B cell (primary cell): ENCODE measurements around the gene SUN3. TPM values are rescaled to one million over a fixed set of nuclear protein-coding genes. Genes with fewer than 3 reads are reported as not detected.

Source experiments
- ATAC-seq: fragments of 200-7000 bp; cut with Tn5 transposase; one replicate; pipeline ENCODE4 v1.10.0; 2021; ENCODE audit warnings: low read depth, mild to moderate bottlenecking, moderate number of reproducible peaks, moderate library complexity
- CTCF ChIA-PET: fragments of 350-600 bp; sonication (Branson Sonifier 250); formaldehyde crosslinking; loops from one replicate; lab custom pipeline; 2021; ENCODE audit warnings: antibody characterized with exemption, inconsistent platforms; lab: Charles Lee
- POLR2A ChIA-PET: fragments of 350-600 bp; sonication (Branson Sonifier 250); formaldehyde crosslinking; loops from one replicate; lab custom pipeline; 2021; ENCODE audit warnings: antibody characterized with exemption; lab: Charles Lee
- DNase-seq: peaks from one replicate; pipeline ENCODE4 v3.0.0; 2013
- H2AFZ ChIP-seq: 2 replicates; pipeline ENCODE4 v1.6.1; 2012; ENCODE audit warnings: mild to moderate bottlenecking, low read depth, low read length; ENCODE audit not compliant: insufficient read depth, poor library complexity, severe bottlenecking
- H3K27ac ChIP-seq, 2 donors: 1 replicate in 1 of 2; 2 replicates in 1 of 2; pipeline ENCODE4 v1.5.1; 2012 to 2013; ENCODE audit warnings: low read length in 2 of 2, mild to moderate bottlenecking in 2 of 2, moderate library complexity in 1 of 2
- H3K27me3 ChIP-seq, 4 experiments: fragments of 200-600 bp in 1 of 4; sonication (generic) in 1 of 4; replicated peaks in 1 of 4; 1 replicate in 2 of 4; 2 replicates in 2 of 4; pipeline versions ENCODE4 v1.6.1 to v1.7.0; 2013 to 2016; ENCODE audit warnings: low read length in 3 of 4, mild to moderate bottlenecking in 2 of 4, mixed read lengths in 1 of 4, moderate library complexity in 1 of 4; ENCODE audit not compliant: insufficient read depth in 4 of 4, control insufficient read depth in 3 of 4; ENCODE audit errors: control extremely low read depth in 1 of 4
- H3K36me3 ChIP-seq, 2 experiments: replicated peaks in 1 of 2; 1 replicate in 1 of 2; 2 replicates in 1 of 2; pipeline versions ENCODE4 v1.6.1 to v1.7.1; 2013; ENCODE audit warnings: low read length in 1 of 2; ENCODE audit not compliant: insufficient read depth in 2 of 2, control insufficient read depth in 1 of 2; ENCODE audit errors: control extremely low read depth in 1 of 2, extremely low read depth in 1 of 2
- H3K4me1 ChIP-seq, 2 donors: fragments of 200-600 bp in 1 of 2; sonication (generic) in 1 of 2; 1 replicate in 1 of 2; 2 replicates in 1 of 2; pipeline versions ENCODE4 v1.5.1 to v1.6.1; 2013 to 2017; ENCODE audit warnings: low read length in 2 of 2; ENCODE audit not compliant: control insufficient read depth in 2 of 2, insufficient read depth in 2 of 2
- H3K4me2 ChIP-seq: replicated peaks from 2 replicates; pipeline ENCODE3; 2012; ENCODE audit warnings: mild to moderate bottlenecking, low read depth, low read length; ENCODE audit not compliant: poor library complexity, severe bottlenecking
- H3K4me3 ChIP-seq, 5 experiments: fragments of 200-600 bp in 1 of 5; sonication (generic) in 1 of 5; 1 replicate in 3 of 5; 2 replicates in 2 of 5; pipeline versions ENCODE4 v1.5.1 to v1.7.0; 2011 to 2016; ENCODE audit warnings: low read length in 4 of 5, mild to moderate bottlenecking in 4 of 5, low read depth in 2 of 5, control low read depth in 1 of 5, moderate library complexity in 1 of 5; ENCODE audit not compliant: insufficient read depth in 1 of 5; ENCODE audit errors: control extremely low read depth in 1 of 5, extremely low read depth in 1 of 5
- H3K79me2 ChIP-seq: fragments of 200-600 bp; sonication (generic); one replicate; pipeline ENCODE4 v1.6.0; 2016; ENCODE audit warnings: low read length; ENCODE audit not compliant: control insufficient read depth, insufficient read depth
- H3K9ac ChIP-seq: fragments of 200-600 bp; sonication (generic); 2 replicates; pipeline ENCODE4 v1.6.1; 2017; ENCODE audit warnings: mild to moderate bottlenecking, low read length, moderate library complexity
- H3K9me3 ChIP-seq, 3 donors: one replicate each; pipeline versions ENCODE4 v1.6.1 to v1.7.1; 2013; ENCODE audit warnings: low read length in 2 of 3; ENCODE audit not compliant: control insufficient read depth in 2 of 3, insufficient read depth in 1 of 3; ENCODE audit errors: control extremely low read depth in 1 of 3
- H4K20me1 ChIP-seq: 2 replicates; pipeline ENCODE4 v1.6.0; 2012; ENCODE audit warnings: mild to moderate bottlenecking, low read length; ENCODE audit not compliant: insufficient read depth, control insufficient read depth, poor library complexity, severe bottlenecking
- H3K27ac Mint-ChIP-seq: one replicate; pipeline ENCODE4 v1.8.0; 2021; ENCODE audit warnings: mixed read lengths
- H3K27me3 Mint-ChIP-seq: one replicate; pipeline ENCODE4 v1.8.0; 2021; ENCODE audit warnings: mixed read lengths
- H3K4me1 Mint-ChIP-seq: one replicate; pipeline ENCODE4 v1.8.0; 2021; ENCODE audit warnings: mixed read lengths
- H3K4me3 Mint-ChIP-seq: one replicate; pipeline ENCODE4 v1.8.0; 2021; ENCODE audit warnings: mixed read lengths
- H3K9me3 Mint-ChIP-seq: one replicate; pipeline ENCODE4 v1.8.0; 2022; ENCODE audit warnings: mixed read lengths; ENCODE audit not compliant: insufficient read depth
- EZH2 ChIP-seq: IDR thresholded peaks from 2 replicates; pipeline ENCODE4 v1.6.1; 2012; ENCODE audit warnings: borderline replicate concordance, low read depth, mild to moderate bottlenecking, moderate library complexity, low read length; ENCODE audit not compliant: insufficient read depth, poor library complexity, severe bottlenecking
- WGBS: methylation state at CpG from one replicate; pipeline ENCODE4 v1.1.5; 2013; ENCODE audit warnings: missing lambda C conversion rate; ENCODE audit not compliant: insufficient coverage; 5-methylcytosine and 5-hydroxymethylcytosine counted together
- intact Hi-C: fragments of 100-400 bp; cut with micrococcal nuclease; formaldehyde crosslinking; loops from one replicate; pipeline ENCODE4 v1.10.0; 2022
- polyA plus RNA-seq: library from polyadenylated mRNA; depleted of rRNA; stranded (reverse); fragments of >200 nt; gene quantifications from 2 replicates; pipeline ENCODE4 v1.2.3, GENCODE V29; 2012
- total RNA-seq, 2 donors: library from RNA; stranded (reverse); fragments of 120-200 nt in 1 of 2; gene quantifications; 1 replicate in 1 of 2; 2 replicates in 1 of 2; pipeline versions ENCODE4 v1.2.3 to v1.2.4, GENCODE V29; 2013 to 2022
- TF ChIP-seq, protein P1 (sequence below): fragments of 200-600 bp; IDR thresholded peaks from one replicate; pipeline ENCODE4 v1.8.0; 2022; ENCODE audit warnings: antibody characterized with exemption, mild to moderate bottlenecking

The SUN3 gene
- total and polyA plus RNA-seq, 2 donors (not counting 1 experiment from before 2014, with no cell fraction given) = not detected

DNA sequence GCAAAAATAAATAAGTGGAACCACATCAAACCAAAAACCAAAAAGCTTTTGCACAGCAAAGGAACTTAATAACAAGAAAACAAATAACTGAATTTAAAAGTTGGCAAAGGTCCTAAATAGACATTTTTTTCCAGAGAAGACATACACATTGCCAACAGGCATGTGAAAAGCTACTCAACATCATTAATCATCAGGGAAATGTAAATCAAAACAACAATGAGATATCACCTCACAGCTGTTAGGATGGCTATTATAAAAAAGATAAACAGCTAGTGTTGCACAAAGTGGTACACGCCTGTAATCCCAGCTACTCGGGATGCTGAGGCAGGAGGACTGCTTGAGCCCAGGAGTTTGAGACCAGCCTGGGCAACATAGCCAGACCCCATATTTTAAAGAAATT is 2.2 kb upstream of the SUN3 start:
- Mint-ChIP-seq H3K27ac (no peak overlapping the region), H3K4me1 (peaks cover 12% of the 10 kb centered on the region), H3K27me3 (peaks cover 61% of the 10 kb centered on the region), H3K4me3 (no peak overlapping the region), H3K9me3 (no peaks in the 10 kb centered on the region)
- no peak for DNase-seq
- ATAC-seq = no peak
- Histone ChIP-seq H3K27me3 (peaks cover 0 to 43% (median 30%) of the 10 kb centered on the region in 4 experiments), H3K36me3 (no peaks in the 10 kb centered on the region), H3K27ac (no peak overlapping the region), H3K4me1 (peaks cover 12 to 13% of the 10 kb centered on the region in 2 donors), H2AFZ (no peak overlapping the region), H3K79me2 (no peaks in the 10 kb centered on the region), H3K9ac (no peak overlapping the region), H4K20me1 (no peaks in the 10 kb centered on the region), H3K4me2 (no peak overlapping the region), H3K9me3 (peaks cover 0 to 10% (median 0%) of the 10 kb centered on the region in 3 donors), H3K4me3 (no peak overlapping the region)
- intact Hi-C loops = no loop called here
- TF ChIP-seq, protein P1, sequence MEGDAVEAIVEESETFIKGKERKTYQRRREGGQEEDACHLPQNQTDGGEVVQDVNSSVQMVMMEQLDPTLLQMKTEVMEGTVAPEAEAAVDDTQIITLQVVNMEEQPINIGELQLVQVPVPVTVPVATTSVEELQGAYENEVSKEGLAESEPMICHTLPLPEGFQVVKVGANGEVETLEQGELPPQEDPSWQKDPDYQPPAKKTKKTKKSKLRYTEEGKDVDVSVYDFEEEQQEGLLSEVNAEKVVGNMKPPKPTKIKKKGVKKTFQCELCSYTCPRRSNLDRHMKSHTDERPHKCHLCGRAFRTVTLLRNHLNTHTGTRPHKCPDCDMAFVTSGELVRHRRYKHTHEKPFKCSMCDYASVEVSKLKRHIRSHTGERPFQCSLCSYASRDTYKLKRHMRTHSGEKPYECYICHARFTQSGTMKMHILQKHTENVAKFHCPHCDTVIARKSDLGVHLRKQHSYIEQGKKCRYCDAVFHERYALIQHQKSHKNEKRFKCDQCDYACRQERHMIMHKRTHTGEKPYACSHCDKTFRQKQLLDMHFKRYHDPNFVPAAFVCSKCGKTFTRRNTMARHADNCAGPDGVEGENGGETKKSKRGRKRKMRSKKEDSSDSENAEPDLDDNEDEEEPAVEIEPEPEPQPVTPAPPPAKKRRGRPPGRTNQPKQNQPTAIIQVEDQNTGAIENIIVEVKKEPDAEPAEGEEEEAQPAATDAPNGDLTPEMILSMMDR = no peak
- CTCF ChIA-PET = no interaction called here
- POLR2A ChIA-PET = no interaction called here
- no CpG with 5 or more reads among the region's 2 CpGs for WGBS

DNA sequence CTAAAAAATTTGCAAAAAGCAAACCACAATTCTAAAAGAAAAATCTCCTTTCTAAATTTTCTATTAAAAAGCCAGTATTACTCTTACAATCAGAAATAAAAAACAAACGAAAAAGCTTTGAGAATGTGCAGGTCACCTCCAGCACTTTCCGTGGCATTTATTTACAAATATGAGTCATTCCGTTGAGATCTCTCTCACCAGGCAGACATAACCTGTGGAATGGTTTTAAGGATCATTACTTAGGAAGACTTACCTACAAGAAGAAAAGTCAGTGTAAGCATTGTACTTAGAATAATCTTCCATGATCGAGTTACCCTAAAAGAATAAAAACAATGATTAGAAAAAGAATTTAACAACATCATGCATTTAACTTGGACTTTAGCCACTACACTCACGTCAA is 3.3 kb downstream of the SUN3 start:
- intact Hi-C loops = no loop called here
- CTCF ChIA-PET = no interaction called here
- DNase-seq = no peak
- H3K4me2 ChIP-seq = no peak overlapping the region
- no peak overlapping the region for H3K9ac ChIP-seq
- H3K9me3 Mint-ChIP-seq = peaks cover 6% of the 10 kb centered on the region
- no peak overlapping the region for H3K4me3 ChIP-seq
- no peak for ATAC-seq
- no peaks in the 10 kb centered on the region for H3K4me1 ChIP-seq
- no peaks in the 10 kb centered on the region for H3K4me1 Mint-ChIP-seq
- no peak overlapping the region for H3K27ac Mint-ChIP-seq
- peaks cover 0 to 17% (median 9%) of the 10 kb centered on the region in 4 experiments for H3K27me3 ChIP-seq
- peaks cover 47% of the 10 kb centered on the region for H3K27me3 Mint-ChIP-seq
- no peaks in the 10 kb centered on the region for H3K36me3 ChIP-seq
- H3K27ac ChIP-seq = no peak overlapping the region
- no peak overlapping the region for H2AFZ ChIP-seq
- POLR2A ChIA-PET = no interaction called here
- peaks cover 3 to 8% (median 7%) of the 10 kb centered on the region in 3 donors for H3K9me3 ChIP-seq
- H3K4me3 Mint-ChIP-seq = no peak overlapping the region
- TF ChIP-seq EZH2 = no peak
- TF ChIP-seq, protein P1 = no peak
- no peaks in the 10 kb centered on the region for H4K20me1 ChIP-seq
- no peaks in the 10 kb centered on the region for H3K79me2 ChIP-seq
- WGBS = no CpG with 5 or more reads among the region's 5 CpGs
